HG02885 (cell line): ENCODE data around the gene MAGEB4.

Experiments used
- ATAC-seq: cut with Tn5 transposase; IDR thresholded peaks from one replicate; pipeline ENCODE4 v1.9.1; 2021; ENCODE audit warnings: mild to moderate bottlenecking; ENCODE audit not compliant: unreplicated experiment, poor library complexity

Gene MAGEB4

DNA sequence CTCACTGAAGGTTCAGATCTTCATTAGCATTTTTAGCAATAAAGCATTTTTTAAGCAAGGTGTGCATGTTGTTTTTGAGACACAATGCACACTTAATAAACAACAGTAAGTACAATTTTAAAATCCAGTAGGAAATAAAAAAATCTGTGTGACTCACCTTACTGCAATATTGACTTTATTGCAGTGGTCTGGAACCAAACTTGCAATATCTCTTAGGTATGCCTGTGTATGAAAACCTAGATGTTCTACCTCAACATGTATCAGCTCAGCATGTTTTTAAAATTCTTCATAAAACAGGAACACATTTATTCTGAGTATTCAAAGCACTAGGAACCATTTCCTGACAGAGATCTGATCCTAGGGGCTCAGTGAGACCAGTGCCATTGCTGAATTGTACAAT, 40.7 kb downstream of the MAGEB4 start:
- ATAC-seq: no peak

DNA sequence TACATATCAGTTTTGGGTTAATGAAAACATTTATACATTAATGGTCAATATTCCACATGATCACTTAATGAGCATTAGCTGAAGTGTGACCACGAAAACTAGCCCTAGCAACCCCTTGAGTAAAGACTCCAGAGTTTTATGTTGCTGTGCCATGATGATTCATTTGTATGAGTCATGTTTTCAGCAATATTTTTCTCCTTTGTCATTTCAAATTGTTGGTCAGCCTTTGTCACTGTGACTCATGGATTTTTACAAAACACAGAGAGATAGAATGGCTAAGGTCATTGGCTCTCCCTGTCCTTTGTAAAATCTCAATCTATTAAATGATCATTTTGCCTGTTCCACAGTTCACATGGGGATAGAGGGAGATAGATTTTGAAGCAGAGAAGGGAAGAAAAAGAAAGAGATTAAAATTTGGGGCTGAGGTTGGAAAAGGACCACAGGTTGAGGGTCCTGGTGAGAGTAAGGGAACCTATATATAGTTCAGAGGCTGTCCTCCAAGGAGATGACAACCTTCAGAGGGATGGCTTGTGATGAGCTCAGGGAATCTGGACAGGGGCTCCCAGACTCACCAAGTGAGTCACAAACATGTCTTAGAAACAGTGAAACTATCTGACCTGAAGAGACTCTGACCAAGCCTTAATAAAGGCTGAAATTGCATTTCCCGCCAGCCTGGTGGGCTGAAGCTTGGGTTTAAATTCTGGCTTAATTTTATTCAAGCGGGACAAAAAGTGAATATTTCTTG, 41.8 kb downstream of the MAGEB4 start:
- no peak for ATAC-seq
